ENCODE measurements around the gene ANKRD12. TPM values are rescaled to one million over a fixed set of nuclear protein-coding genes. Genes with fewer than 3 reads are reported as not detected.

ANKRD12 gene
- total and polyA plus RNA-seq, 7 donors = 5.1 to 132 (median 88.5) TPM

- no peak for DNase-seq
- no peaks in the 10 kb centered on the region for H3K9me3 ChIP-seq
- no peak overlapping the region for H3K4me3 ChIP-seq
- H3K4me1 ChIP-seq = no peaks in the 10 kb centered on the region
- WGBS, 2 donors = 25 to 61% methylated on average over 4 of the region's 4 CpGs
- H3K27ac ChIP-seq = no peak overlapping the region
- intact Hi-C loops (cut with DNase I) = no loop called here
- no peaks in the 10 kb centered on the region for H3K27me3 ChIP-seq
- no peaks in the 10 kb centered on the region for H3K36me3 ChIP-seq
- no peak for TF ChIP-seq POLR2AphosphoS5 (IDR thresholded peaks at IDR 0.05)
- no peak for TF ChIP-seq EP300 (IDR thresholded peaks at IDR 0.05)
- no peak for TF ChIP-seq POLR2A (IDR thresholded peaks at IDR 0.05)
- TF ChIP-seq CTCF (IDR thresholded peaks at IDR 0.05) = no peak
These were observed 185.2 kb downstream of the ANKRD12 start for GRCh38 chr18:9321736-9322135.

- no peak for DNase-seq
- no peak overlapping the region for H3K4me3 ChIP-seq
- 77 to 91% methylated on average over 2 of the region's 2 CpGs for WGBS, 2 donors
- no peaks in the 10 kb centered on the region for H3K9me3 ChIP-seq
- TF ChIP-seq CTCF (IDR thresholded peaks at IDR 0.05) (no peak), EP300 (IDR thresholded peaks at IDR 0.05) (no peak), POLR2AphosphoS5 (IDR thresholded peaks at IDR 0.05) (no peak), POLR2A (IDR thresholded peaks at IDR 0.05) (no peak)
- intact Hi-C loops (cut with DNase I) = no loop called here
- no peaks in the 10 kb centered on the region for H3K36me3 ChIP-seq
- H3K27ac ChIP-seq = no peak overlapping the region
- H3K4me1 ChIP-seq = no peaks in the 10 kb centered on the region
- no peaks in the 10 kb centered on the region for H3K27me3 ChIP-seq
These were observed 186.2 kb downstream of the ANKRD12 start for GRCh38 chr18:9322744-9323143.

- intact Hi-C loops (cut with DNase I) = no loop called here
- H3K4me3 ChIP-seq = no peak overlapping the region
- no peaks in the 10 kb centered on the region for H3K4me1 ChIP-seq
- H3K27ac ChIP-seq = no peak overlapping the region
- H3K27me3 ChIP-seq = no peaks in the 10 kb centered on the region
- H3K9me3 ChIP-seq = peaks cover 0 to 3% (median 1%) of the 10 kb centered on the region in 4 donors
- DNase-seq = no peak
- H3K36me3 ChIP-seq = no peaks in the 10 kb centered on the region
- TF ChIP-seq POLR2AphosphoS5 (IDR thresholded peaks at IDR 0.05) = no peak
- no peak for TF ChIP-seq POLR2A (IDR thresholded peaks at IDR 0.05)
- TF ChIP-seq CTCF (IDR thresholded peaks at IDR 0.05) = no peak
- WGBS, 2 donors = 77 to 86% methylated on average over 3 of the region's 3 CpGs
These were observed 187.3 kb downstream of the ANKRD12 start for GRCh38 chr18:9323750-9324445.

- Histone ChIP-seq H3K9me3 (peaks cover 0 to 4% (median 1%) of the 10 kb centered on the region in 4 donors), H3K4me3 (no peak overlapping the region), H3K27ac (no peak overlapping the region), H3K4me1 (no peaks in the 10 kb centered on the region), H3K36me3 (no peaks in the 10 kb centered on the region), H3K27me3 (no peaks in the 10 kb centered on the region)
- 20 to 45% methylated on average over 2 of the region's 2 CpGs for WGBS, 2 donors
- intact Hi-C loops (cut with DNase I) = no loop called here
- no peak for DNase-seq
- TF ChIP-seq CTCF (IDR thresholded peaks at IDR 0.05) = no peak
- no peak for TF ChIP-seq POLR2A (IDR thresholded peaks at IDR 0.05)
- TF ChIP-seq EP300 (IDR thresholded peaks at IDR 0.05) = no peak
- no peak for TF ChIP-seq POLR2AphosphoS5 (IDR thresholded peaks at IDR 0.05)
These were observed 189.1 kb downstream of the ANKRD12 start for GRCh38 chr18:9325716-9326115.

GRCh38 chr18:9328776-9329175 lies 192.2 kb downstream of the ANKRD12 start:
- WGBS, 2 donors = 45 to 66% methylated on average over 2 of the region's 2 CpGs
- no peak overlapping the region for H3K4me3 ChIP-seq
- no peak for DNase-seq
- H3K27me3 ChIP-seq = no peaks in the 10 kb centered on the region
- no peak for TF ChIP-seq POLR2AphosphoS5 (IDR thresholded peaks at IDR 0.05)
- TF ChIP-seq POLR2A (IDR thresholded peaks at IDR 0.05) = no peak
- TF ChIP-seq CTCF (IDR thresholded peaks at IDR 0.05) = no peak
- no peak for TF ChIP-seq EP300 (IDR thresholded peaks at IDR 0.05)
- intact Hi-C loops (cut with DNase I) = no loop called here
- no peaks in the 10 kb centered on the region for H3K36me3 ChIP-seq
- H3K27ac ChIP-seq = no peak overlapping the region
- H3K4me1 ChIP-seq = peaks cover 0 to 7% (median 3%) of the 10 kb centered on the region in 4 donors
- H3K9me3 ChIP-seq = peaks cover 0 to 4% (median 1%) of the 10 kb centered on the region in 4 donors

Measured in sigmoid colon (tissue), 7 donors.